Activated CD4-positive, alpha-beta T cell treated with anti-CD3 and anti-CD28 coated beads, Interleukin-2, amount 10 ng/mL, durations not matched to agents 24 days and 14 days (primary cell): ENCODE measurements around the gene HERC2. TPM values are rescaled to one million over a fixed set of nuclear protein-coding genes. Genes with fewer than 3 reads are reported as not detected.
"Not testable (repeated sequence)": the region's sequence is repeated elsewhere in the genome, so short reads cannot be mapped to it uniquely, and the experiment has no call there.

Source experiments
- DNase-seq: peaks from one replicate; pipeline ENCODE4 v3.0.0; 2022
- H3K27ac Mint-ChIP-seq: one replicate; pipeline ENCODE4 v1.8.0; 2022; ENCODE audit warnings: mild to moderate bottlenecking, mixed read lengths
- H3K27me3 Mint-ChIP-seq: one replicate; pipeline ENCODE4 v1.8.0; 2022; ENCODE audit warnings: mixed read lengths
- H3K36me3 Mint-ChIP-seq: one replicate; pipeline ENCODE4 v1.8.0; 2022; ENCODE audit warnings: low read depth, mild to moderate bottlenecking, mixed read lengths
- H3K4me1 Mint-ChIP-seq: one replicate; pipeline ENCODE4 v1.8.0; 2021; ENCODE audit warnings: mixed read lengths
- H3K4me3 Mint-ChIP-seq: one replicate; pipeline ENCODE4 v1.8.0; 2022; ENCODE audit warnings: mild to moderate bottlenecking, moderate library complexity, mixed read lengths
- H3K9me3 Mint-ChIP-seq: one replicate; pipeline ENCODE4 v1.8.0; 2021; ENCODE audit warnings: mixed read lengths
- intact Hi-C: fragments of 100-400 bp; cut with micrococcal nuclease; formaldehyde crosslinking; loops from one replicate; pipeline ENCODE4 v1.15.1; 2023
- total RNA-seq: library from RNA; stranded (reverse); gene quantifications from 2 replicates; pipeline ENCODE4 v1.2.3, GENCODE V29; 2022

Gene HERC2
- total RNA-seq, 1 donor from 2014 or later, result 43.8 TPM

DNA sequence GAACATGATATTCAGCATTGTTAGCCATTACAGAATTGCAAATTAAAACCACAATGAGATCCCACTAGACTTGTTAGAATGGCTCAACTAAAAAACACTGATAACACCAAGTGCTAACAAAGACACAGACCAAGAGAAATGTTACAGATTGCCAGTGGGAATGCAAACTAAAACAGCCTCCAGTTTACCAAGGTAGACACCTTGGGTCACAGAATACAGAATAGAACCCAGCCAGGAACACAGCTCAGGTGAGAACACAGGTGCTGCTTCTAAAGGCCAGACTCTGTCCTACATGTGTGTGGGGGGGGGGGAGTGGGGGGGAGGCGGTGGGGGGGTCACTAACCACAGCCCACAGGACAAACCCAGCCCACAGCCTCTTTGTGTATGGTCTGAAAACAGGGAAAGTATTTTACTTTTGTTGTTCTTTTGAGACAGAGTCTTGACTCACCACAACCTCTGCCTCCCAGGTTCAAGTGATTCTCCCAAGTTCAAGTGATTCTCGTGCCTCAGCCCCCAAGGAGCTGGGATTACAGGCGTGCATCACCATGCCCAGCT is 26.9 kb downstream of the HERC2 start:
- H3K4me3 Mint-ChIP-seq, H3K9me3 Mint-ChIP-seq, H3K4me1 Mint-ChIP-seq, DNase-seq, H3K27ac Mint-ChIP-seq, H3K27me3 Mint-ChIP-seq, intact Hi-C loops: not testable (repeated sequence)
- peaks cover 25% of the 10 kb centered on the region for H3K36me3 Mint-ChIP-seq

DNA sequence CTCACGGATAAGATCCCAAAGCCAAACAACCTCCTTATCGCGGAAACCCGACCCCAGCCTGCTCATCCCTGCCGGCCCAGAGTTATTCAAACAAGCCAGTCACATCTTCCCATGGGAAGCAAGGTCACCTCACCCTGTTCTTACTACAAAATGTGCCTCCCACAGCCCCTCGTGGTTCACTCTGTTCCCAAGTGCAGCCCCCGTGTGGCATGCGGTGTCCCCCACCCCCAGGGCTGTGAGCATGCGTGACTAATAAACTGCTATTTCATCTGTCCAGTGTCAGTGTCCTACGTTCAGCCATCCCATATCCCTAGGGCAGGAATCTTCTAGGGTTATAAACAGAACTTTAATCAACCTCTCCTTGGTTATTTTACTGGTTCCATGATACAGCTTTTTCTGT is 27.4 kb downstream of the HERC2 start:
- H3K4me1 Mint-ChIP-seq, intact Hi-C loops, DNase-seq, H3K9me3 Mint-ChIP-seq, H3K27ac Mint-ChIP-seq, H3K4me3 Mint-ChIP-seq, H3K27me3 Mint-ChIP-seq: not testable (repeated sequence)
- H3K36me3 Mint-ChIP-seq, result peaks cover 30% of the 10 kb centered on the region

GRCh38 chr15:28289694-28290463 is 32.1 kb downstream of the HERC2 start:
- no peaks in the 10 kb centered on the region for H3K4me1 Mint-ChIP-seq
- H3K4me3 Mint-ChIP-seq, result no peak overlapping the region
- no peak for DNase-seq
- intact Hi-C loops, result no loop called here
- H3K27me3 Mint-ChIP-seq, result no peaks in the 10 kb centered on the region
- no peak overlapping the region for H3K27ac Mint-ChIP-seq
- H3K9me3 Mint-ChIP-seq, result no peaks in the 10 kb centered on the region
- H3K36me3 Mint-ChIP-seq, result peaks cover 41% of the 10 kb centered on the region

DNA sequence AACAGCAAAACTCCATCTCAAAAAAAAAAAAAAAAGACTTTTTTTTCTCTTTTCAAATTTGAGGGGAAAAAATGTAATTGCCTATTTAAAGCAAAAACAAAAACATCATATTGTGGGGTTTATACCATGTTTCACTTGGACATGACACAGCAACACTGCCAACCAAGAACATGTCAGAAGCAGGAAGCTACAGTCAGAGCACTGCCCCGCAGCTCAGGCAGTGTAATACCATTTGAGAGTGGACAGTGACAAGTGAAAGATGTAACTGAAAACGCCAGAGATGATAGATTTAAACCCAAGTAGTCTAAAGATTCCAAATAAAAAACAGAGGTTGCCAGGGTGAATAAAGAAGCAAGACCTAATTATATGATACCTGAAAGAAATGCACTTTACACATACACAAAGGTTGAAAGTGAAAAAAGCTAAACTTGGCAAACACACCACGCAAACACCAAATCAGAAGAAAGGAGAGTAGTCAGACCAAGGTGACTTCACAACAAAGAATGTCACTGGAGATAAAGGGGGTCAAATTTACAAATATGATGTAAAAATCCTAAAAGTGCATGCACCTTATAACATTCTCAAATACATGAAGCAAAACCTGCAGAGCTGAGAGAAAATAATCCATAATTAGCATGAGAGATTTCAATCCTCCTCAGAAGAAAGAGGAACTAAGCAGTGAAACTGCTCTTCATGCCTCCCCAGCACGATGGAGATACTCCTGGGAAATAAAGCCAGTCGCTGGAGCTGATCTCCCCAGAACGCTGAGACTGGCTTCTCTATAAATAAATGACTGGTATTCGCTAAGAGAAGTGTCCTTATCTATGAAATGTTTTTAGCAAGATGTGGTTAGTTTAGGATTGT is 32.9 kb downstream of the HERC2 start:
- H3K27me3 Mint-ChIP-seq, intact Hi-C loops, H3K4me3 Mint-ChIP-seq, H3K27ac Mint-ChIP-seq, H3K4me1 Mint-ChIP-seq, H3K9me3 Mint-ChIP-seq, DNase-seq: not testable (repeated sequence)
- H3K36me3 Mint-ChIP-seq, result peaks cover 40% of the 10 kb centered on the region

DNA sequence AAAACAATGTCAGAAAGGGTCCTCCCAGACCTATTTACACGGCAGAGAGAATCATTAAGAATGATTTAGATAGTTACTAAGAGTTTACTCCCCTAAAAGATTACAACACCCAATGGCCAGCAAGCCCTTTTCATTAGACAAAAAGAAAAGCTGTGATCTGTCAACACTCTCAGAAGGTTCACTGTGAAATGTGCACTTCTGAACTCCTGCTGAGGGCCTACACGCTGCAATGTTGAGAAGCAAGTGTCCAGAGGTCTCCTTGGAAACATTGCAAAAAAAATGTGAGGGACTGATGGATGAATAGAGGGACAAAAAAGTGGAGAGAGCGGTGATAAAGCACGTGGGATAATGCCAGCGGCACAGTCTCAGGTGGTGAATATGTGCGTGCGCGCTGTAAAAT is 35.3 kb downstream of the HERC2 start:
- H3K27ac Mint-ChIP-seq, DNase-seq, H3K4me1 Mint-ChIP-seq, H3K27me3 Mint-ChIP-seq, H3K4me3 Mint-ChIP-seq, intact Hi-C loops, H3K9me3 Mint-ChIP-seq: not testable (repeated sequence)
- peaks cover 39% of the 10 kb centered on the region for H3K36me3 Mint-ChIP-seq

- Mint-ChIP-seq H3K36me3 (peaks cover 35% of the 10 kb centered on the region), H3K4me1 (no peaks in the 10 kb centered on the region), H3K9me3 (no peaks in the 10 kb centered on the region), H3K27me3 (no peaks in the 10 kb centered on the region), H3K27ac (no peak overlapping the region), H3K4me3 (no peak overlapping the region)
- intact Hi-C loops, result no loop called here
- DNase-seq, result no peak
Observed at GRCh38 chr15:28286031-28286430, 35.9 kb downstream of the HERC2 start.

DNA sequence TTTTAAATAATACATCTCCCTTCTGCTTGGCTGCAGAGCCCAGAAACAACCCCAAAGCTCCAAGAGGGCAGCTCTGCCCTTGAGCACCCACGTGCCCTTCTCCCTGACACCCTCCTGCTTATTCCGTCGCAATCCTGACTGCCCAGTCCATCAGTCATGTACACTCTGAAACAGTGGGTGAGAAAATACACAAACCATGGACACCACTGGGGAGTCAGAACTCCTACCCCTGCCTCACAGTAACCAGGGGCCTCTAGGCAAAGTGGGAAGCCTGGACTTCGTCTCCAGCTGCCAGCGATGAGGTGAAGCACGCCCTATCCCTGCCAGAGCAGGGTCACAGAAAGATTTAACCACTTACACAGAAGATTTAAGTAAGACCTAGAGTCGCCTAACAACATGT is 40.1 kb downstream of the HERC2 start:
- Mint-ChIP-seq H3K9me3 (no peaks in the 10 kb centered on the region), H3K4me3 (no peak overlapping the region), H3K27ac (no peak overlapping the region), H3K4me1 (no peaks in the 10 kb centered on the region), H3K36me3 (peaks cover 14% of the 10 kb centered on the region), H3K27me3 (no peaks in the 10 kb centered on the region)
- no peak for DNase-seq
- intact Hi-C loops, result no loop called here

- Mint-ChIP-seq H3K27me3 (no peaks in the 10 kb centered on the region), H3K27ac (no peak overlapping the region), H3K4me3 (no peak overlapping the region), H3K9me3 (no peaks in the 10 kb centered on the region), H3K4me1 (no peaks in the 10 kb centered on the region), H3K36me3 (peaks cover 8% of the 10 kb centered on the region)
- intact Hi-C loops, result no loop called here
- DNase-seq, result no peak
Observed at GRCh38 chr15:28274635-28275034, 47.3 kb downstream of the HERC2 start.

GRCh38 chr15:28273873-28274610 is 47.9 kb downstream of the HERC2 start:
- Mint-ChIP-seq H3K9me3 (no peaks in the 10 kb centered on the region), H3K4me3 (no peak overlapping the region)

GRCh38 chr15:28273468-28273867 is 48.5 kb downstream of the HERC2 start:
- H3K4me3 Mint-ChIP-seq, result no peak overlapping the region
- intact Hi-C loops, result no loop called here
- H3K9me3 Mint-ChIP-seq, result no peaks in the 10 kb centered on the region
- no peaks in the 10 kb centered on the region for H3K4me1 Mint-ChIP-seq
- H3K27ac Mint-ChIP-seq, result no peak overlapping the region
- H3K27me3 Mint-ChIP-seq, result no peaks in the 10 kb centered on the region
- H3K36me3 Mint-ChIP-seq, result peaks cover 17% of the 10 kb centered on the region
- no peak for DNase-seq

More at GRCh38 chr15:28273873-28274610, 47.9 kb downstream of the HERC2 start:
- Mint-ChIP-seq H3K36me3 (peaks cover 12% of the 10 kb centered on the region), H3K4me1 (no peaks in the 10 kb centered on the region), H3K27ac (no peak overlapping the region), H3K27me3 (no peaks in the 10 kb centered on the region)
- DNase-seq, result no peak
- intact Hi-C loops, result no loop called here

- no peak for DNase-seq
- H3K27me3 Mint-ChIP-seq, result no peaks in the 10 kb centered on the region
- H3K9me3 Mint-ChIP-seq, result no peaks in the 10 kb centered on the region
- H3K27ac Mint-ChIP-seq, result no peak overlapping the region
- H3K36me3 Mint-ChIP-seq, result peaks cover 26% of the 10 kb centered on the region
- H3K4me1 Mint-ChIP-seq, result no peaks in the 10 kb centered on the region
- intact Hi-C loops, result no loop called here
- H3K4me3 Mint-ChIP-seq, result no peak overlapping the region
Observed at GRCh38 chr15:28272587-28272986, 49.4 kb downstream of the HERC2 start.

DNA sequence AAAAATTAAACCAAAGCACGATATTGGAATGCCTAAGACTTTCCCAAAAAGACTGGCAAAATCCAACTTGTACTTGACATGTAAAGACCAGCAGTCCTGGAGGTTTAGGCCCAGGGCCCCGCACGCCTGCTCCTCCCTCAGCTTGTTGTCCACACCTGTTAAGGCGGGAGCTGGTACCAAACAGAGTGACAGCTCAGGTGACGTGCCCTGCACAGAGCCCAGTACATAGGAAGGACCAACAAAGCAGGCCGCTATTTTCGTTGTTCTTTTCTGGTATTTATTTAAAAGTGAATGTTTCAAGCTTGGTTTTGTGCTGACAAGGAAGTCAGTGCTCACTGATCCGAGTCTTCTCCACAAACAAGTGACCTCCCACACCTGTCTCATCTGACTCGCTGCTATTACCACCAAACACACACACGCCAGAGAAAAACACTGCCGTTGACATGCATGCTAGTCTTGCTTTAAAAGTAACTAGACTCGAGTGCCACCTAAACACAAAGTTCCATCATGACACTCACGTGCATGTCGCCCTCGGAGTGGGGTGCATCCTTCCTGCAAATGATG is 50.2 kb downstream of the HERC2 start:
- Mint-ChIP-seq H3K9me3 (no peaks in the 10 kb centered on the region), H3K4me3 (no peak overlapping the region), H3K27me3 (no peaks in the 10 kb centered on the region), H3K36me3 (peaks cover 32% of the 10 kb centered on the region), H3K27ac (no peak overlapping the region), H3K4me1 (no peaks in the 10 kb centered on the region)
- intact Hi-C loops, result no loop called here
- no peak for DNase-seq

- Mint-ChIP-seq H3K4me3 (no peak overlapping the region), H3K36me3 (peaks cover 45% of the 10 kb centered on the region), H3K9me3 (no peaks in the 10 kb centered on the region), H3K27ac (no peak overlapping the region), H3K4me1 (no peaks in the 10 kb centered on the region), H3K27me3 (no peaks in the 10 kb centered on the region)
- no peak for DNase-seq
- intact Hi-C loops, result no loop called here
Observed at GRCh38 chr15:28269097-28269496, 52.9 kb downstream of the HERC2 start.
